G401.6 (cell line): ENCODE data around the gene PHOX2A.
A peak's percentile ranks its signal among the peaks of the same experiment; 100 is the strongest.
"Not testable (repeated sequence)": the region's sequence is repeated elsewhere in the genome, so short reads cannot be mapped to it uniquely, and the experiment has no call there.

Experiments used
- FAIRE-seq: peaks from 2 replicates; lab custom pipeline; 2012; peaks lifted over from hg19 to GRCh38; lab: Jason Lieb, UNC

PHOX2A gene

DNA sequence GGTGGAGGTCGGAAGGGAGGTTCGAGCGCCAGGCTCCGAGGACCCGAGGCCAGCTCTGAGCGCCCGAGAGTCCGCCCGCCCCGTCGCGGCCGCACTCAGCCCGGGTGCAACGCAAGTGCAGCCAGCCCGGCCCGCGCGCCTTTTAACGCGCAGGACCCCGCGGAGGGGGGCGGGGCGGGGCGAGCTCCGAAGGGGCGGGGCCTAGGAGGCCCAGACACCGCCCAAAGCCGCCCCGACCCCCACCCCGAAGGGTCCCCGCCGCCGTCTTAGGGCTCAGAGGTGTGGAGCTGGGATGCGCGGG is at the start of gene PHOX2A:
Gene PHOX2A (minus strand): TSS at position 117 of the 301 bp plus-strand sequence. CDS start 172 bp downstream, outside the sequence.
- no peak for FAIRE-seq

DNA sequence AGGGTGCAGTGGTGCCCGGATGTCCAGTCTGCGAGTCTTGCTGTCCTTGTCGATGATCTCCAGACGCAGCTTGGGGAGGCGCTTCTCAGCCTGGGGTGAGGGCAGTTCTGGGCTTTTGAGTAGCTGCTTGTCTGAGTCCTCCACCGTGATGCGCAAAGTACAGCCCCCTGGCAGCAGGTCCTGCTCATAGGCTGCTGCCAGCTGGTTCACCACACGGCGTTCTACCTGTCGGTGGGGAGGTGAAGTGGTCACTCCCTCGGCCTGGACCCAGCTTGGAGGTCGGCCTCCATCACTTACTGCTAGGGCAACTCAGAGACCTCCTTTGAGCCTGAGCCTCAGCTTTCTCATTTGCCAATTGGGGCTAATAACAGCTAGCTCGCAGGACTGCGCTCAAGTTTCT is 49.4 kb upstream of the PHOX2A start:
- FAIRE-seq, result no peak

GRCh38 chr11:72292106-72292785 is 48.3 kb upstream of the PHOX2A start:
- FAIRE-seq, result no peak

- FAIRE-seq, result not testable (repeated sequence)
Measured at GRCh38 chr11:72290741-72291140, 46.8 kb upstream of the PHOX2A start.

- no peak for FAIRE-seq
Measured at GRCh38 chr11:72287293-72287692, 43.3 kb upstream of the PHOX2A start.

DNA sequence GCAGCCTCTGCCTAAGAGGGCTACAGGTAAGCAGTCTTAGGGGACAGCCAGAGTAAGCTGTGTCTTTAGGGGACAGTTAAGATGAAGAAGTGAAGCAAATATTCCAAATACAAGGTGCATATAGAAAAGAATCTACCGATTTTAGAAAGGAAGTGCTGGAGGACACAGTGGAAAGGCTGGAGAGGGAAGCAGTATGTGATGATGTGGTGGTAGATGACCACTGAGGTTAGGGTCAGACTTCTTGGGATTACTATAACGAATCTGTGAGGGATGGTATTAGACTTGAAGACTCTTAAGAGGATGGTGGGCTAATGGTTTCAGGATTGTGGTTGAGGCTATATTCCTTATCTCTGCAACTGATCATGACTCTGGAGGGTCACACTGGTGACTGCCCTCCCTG is 40.0 kb upstream of the PHOX2A start:
- no peak for FAIRE-seq

- FAIRE-seq, result no peak
Measured at GRCh38 chr11:72280726-72281315, 36.8 kb upstream of the PHOX2A start.

- FAIRE-seq, result no peak
Measured at GRCh38 chr11:72280037-72280436, 36.1 kb upstream of the PHOX2A start.

DNA sequence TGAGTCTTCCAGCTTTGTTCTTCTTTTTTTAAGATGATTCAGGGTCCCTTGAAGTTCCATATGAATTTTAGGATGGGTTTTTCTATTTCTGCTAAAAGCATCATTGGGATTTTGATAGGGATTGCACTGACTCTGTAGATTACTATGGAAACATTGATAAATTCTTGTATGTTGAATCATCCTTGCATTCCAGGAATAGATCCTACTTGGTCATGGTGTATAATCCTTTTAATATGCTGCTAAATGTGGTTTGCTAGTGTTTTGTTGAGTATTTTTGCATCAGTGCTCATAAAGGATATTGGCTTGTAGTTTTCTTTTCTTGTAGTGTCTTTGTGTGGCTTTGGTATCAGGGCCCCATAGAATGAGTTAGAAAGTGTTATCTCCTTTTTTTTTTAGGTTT is 34.9 kb upstream of the PHOX2A start:
- no peak for FAIRE-seq

GRCh38 chr11:72274435-72274834 is 30.5 kb upstream of the PHOX2A start:
- FAIRE-seq, result no peak

GRCh38 chr11:72271980-72272379 is 28.0 kb upstream of the PHOX2A start:
- FAIRE-seq, result no peak

DNA sequence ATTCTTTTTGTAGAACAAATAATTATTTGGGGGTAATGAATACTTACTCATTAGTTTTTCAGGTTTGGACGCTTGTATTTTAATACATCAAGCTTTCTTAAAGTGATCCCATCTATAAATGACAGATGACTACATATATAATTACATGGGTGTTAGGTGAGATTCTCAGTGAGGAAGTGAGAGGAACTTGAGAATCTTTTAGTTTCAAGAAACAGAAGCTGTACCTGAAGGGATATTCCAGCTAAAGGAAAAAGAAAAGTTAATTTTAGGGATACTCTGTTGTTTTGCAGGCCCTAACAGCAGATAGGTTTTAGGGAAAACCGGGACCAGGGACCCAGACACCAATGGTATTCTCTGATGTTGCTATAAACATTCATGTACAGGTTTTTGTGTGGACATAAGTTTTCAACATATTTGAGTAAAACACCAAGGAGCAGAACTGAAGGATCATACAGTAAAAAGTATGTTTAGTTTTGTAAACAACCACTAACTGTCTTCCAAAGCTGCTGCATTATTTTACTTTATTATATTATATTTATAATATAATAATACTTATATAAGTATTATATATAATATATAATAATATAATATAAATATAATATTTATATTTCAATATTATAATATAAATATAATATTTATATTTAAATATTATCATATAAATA is 24.1 kb upstream of the PHOX2A start:
- peak; percentile 95 for FAIRE-seq

DNA sequence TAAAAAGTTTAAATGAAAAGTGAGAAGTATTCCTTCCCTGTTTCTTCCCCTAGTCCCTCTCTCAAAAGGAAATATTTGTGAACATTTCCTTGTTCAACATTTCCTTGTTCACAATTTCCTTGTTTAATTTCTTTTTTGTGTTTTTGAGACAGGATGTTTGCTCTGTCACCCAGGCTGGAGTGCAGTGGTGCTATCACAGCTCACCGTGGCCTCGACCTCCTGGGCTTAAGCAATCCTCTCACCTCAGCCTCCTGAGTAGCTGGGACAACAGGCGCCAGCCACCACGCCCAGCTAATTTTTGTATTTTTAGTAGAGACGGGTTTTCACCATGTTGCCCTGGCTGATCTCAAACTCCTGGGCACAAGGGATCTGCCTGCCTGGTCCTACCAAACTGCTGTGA is 23.0 kb upstream of the PHOX2A start:
- FAIRE-seq, result not testable (repeated sequence)

GRCh38 chr11:72265951-72266350 is 22.0 kb upstream of the PHOX2A start:
- no peak for FAIRE-seq

DNA sequence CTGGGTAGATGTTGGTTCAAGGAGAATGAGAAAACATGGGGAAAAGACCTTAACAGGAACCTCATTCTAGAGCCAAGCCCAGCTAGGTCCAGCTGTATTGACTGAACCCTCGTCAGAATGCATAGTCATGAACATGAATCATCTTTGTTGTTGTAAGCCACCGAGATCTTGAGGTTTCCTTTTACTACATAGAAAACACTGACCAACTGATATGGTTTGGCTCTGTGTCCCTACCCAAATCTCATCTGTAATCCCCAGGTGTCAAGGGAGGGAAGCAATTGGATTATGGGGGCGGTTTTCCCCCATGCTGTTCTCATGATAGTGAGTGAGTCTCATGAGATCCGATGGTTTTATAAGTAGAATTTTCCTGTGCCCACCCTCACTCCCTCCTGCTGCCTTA is 19.4 kb upstream of the PHOX2A start:
- FAIRE-seq, result no peak

GRCh38 chr11:72260574-72260973 is 16.6 kb upstream of the PHOX2A start:
- no peak for FAIRE-seq

DNA sequence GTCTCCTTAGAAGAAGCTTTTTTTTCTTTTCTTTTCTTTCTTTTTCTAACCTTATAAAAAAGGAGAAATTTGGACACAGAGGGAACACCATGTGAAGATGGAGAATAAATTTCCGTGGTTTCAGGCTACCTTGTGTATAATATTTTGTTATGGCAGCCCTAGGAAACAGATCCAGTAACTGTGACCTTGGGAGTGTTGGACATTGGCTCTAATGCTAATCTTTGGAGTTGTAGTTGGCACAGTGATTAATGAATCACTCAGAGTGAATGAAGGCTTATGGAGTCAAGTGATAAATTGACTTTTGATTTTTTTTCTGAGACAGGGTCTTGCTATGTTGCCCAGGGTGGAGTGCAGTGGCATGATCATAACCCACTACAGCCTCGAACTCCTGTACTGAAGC is 15.5 kb upstream of the PHOX2A start:
- FAIRE-seq, result no peak

DNA sequence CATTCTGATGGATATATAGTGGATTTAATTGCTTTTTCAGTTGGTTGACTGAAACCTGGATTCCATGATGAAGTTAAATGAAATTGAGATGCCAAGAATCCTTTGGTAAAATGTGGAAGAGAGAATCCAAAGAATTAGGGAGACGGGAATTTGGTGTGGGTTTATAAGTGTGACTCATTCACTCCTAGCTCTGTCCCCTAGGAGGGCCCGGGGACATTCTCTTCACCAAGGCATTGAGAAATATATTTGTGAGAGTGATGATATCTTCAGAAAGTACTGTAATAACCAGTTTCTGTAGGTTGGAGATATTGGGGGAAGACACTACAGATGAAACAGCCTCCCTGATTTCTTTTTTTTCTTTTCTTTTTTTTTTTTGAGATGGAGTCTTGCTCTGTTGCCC is 13.6 kb upstream of the PHOX2A start:
- FAIRE-seq, result no peak

DNA sequence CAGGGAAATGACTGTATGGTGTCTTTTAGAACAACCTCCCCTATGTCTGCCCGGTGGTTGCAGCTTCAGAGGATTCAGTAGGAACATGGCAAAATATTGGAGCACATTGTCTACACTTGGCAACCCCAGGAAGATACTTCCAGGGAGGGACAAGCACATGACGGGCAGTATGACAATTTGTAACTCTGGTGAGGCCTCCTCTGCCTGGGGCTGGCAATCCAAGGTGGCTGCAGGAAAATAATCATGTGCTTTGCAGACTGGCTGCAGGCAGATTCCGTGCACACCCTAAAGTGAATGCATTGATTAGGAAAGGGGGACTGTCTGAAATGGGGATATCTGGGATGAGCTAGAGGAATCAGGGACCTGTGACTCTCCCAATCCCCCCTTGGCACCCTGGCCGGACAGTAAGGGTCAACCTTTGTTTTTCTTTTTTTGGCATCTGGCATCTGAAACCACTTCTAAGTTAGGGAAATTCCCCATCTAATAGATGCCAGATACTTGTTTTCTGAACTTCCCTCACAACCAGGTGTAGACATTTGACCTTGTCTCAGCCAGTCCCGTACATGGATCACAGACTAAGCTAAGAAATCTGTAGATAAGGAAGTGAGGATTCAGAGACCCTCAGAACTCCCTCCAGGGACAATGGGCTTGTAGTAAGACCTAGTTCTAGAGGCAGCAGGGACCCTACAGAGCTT is 10.5 kb upstream of the PHOX2A start:
- no peak for FAIRE-seq

DNA sequence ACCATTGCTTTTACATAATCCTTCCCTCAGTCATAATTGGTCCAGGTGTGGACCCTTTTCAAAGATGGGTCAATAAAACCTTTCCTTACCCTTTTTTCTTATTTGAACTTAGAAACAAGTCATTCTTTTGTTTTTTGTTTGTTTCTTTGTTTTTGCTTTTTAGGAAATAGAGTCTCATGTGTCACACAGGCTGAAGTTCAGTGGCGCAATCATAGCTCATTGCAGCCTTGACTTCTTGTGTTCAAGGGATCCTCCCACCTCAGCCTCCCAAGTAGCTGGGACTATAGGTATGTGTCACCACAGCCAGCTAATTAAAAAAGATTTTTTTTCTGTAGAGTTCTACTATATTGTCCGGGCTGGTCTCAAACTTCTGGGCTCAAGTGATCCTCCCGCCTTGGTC is 9.4 kb upstream of the PHOX2A start:
- FAIRE-seq, result no peak

DNA sequence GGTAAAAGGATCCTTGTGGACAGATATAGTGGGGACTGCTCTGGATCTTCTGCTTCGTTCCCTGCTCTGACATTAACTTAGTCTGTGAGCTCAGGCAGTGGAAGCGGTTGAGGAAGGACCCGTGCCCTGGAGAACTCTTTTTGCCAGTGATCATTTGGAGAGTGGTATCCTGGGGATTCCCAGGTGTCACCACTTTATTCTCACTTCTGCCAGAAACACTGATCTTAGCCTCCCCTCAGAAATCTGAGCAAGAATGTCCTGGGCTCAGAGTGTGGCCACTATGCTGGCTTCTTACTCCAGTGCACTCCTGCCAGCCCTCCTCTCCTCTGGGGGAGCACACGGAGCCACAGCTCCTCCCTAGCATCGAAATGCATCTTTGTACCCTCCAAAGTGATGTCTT is 7.6 kb upstream of the PHOX2A start:
- no peak for FAIRE-seq

DNA sequence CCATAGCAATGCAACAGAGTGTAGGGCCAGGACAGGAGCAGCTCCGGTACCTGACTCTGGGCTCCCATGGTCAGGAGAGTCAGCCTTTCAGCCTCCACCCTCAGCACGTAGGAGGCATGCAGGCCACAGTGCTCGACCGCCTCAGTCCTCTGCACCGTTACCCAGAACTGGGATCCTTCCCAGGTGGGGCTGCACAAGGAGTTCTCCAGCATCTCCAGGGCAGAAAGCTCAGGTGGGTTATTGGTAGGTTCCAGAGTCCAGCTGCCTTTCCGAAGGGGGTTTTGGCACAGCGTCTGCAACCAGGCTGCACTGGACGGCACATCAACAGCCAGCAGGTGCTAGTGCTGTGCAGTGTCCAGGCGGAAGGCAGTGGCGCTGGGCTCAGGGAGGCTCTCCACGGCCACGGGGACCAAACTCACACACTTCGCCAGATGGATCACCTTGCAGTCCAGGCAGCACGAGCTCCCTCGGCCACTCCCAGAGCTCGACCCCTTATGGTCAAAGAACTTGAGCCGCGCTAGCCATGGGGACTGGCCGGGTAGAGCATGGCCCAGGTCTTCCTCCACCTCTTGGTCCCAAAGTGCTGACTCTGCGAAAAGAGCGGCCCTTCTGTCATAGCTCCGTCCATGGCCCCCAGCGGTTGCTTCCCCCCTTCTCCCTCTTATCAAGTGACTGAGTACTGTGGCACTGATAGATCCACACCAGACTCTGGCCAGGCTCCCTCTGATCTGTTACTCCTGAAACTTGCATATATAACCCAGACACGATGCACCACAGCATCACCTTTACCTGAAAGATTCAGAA is 6.9 kb upstream of the PHOX2A start:
- no peak for FAIRE-seq

GRCh38 chr11:72249961-72250360 is 6.0 kb upstream of the PHOX2A start:
- FAIRE-seq, result no peak
